Mucosa of rectum (tissue), 2 donors: Measurements from ENCODE around the gene OR5L2.

Experiments
- H3K27ac ChIP-seq, 2 donors: one replicate each; pipeline ENCODE4 v1.7.0; 2013; ENCODE audit warnings: inconsistent platforms in 2 of 2, low read depth in 2 of 2, low read length in 2 of 2
- H3K27me3 ChIP-seq, 2 donors: one replicate each; pipeline ENCODE4 v1.7.0; 2013; ENCODE audit warnings: low read length in 2 of 2; ENCODE audit not compliant: control insufficient read depth in 2 of 2, insufficient read depth in 2 of 2
- H3K36me3 ChIP-seq, 2 donors: one replicate each; pipeline ENCODE4 v1.7.0; 2013; ENCODE audit warnings: low read length in 2 of 2; ENCODE audit not compliant: control insufficient read depth in 2 of 2, insufficient read depth in 2 of 2
- H3K4me1 ChIP-seq, 2 donors: one replicate each; pipeline ENCODE4 v1.7.0; 2013; ENCODE audit warnings: low read length in 2 of 2, mild to moderate bottlenecking in 1 of 2; ENCODE audit not compliant: control insufficient read depth in 2 of 2, insufficient read depth in 2 of 2
- H3K4me3 ChIP-seq, 2 donors: one replicate each; pipeline ENCODE4 v1.7.0; 2013; ENCODE audit warnings: low read length in 2 of 2
- H3K9ac ChIP-seq, 2 donors: one replicate each; pipeline ENCODE4 v1.7.0; 2013; ENCODE audit warnings: low read length in 2 of 2, low read depth in 1 of 2, mild to moderate bottlenecking in 1 of 2
- H3K9me3 ChIP-seq, 2 donors: one replicate each; pipeline ENCODE4 v1.7.0; 2013; ENCODE audit warnings: low read length in 2 of 2; ENCODE audit not compliant: control insufficient read depth in 2 of 2
- donor health status: healthy.
- donor health status: Normal muscosa, but diverticular disease.

Gene OR5L2

DNA sequence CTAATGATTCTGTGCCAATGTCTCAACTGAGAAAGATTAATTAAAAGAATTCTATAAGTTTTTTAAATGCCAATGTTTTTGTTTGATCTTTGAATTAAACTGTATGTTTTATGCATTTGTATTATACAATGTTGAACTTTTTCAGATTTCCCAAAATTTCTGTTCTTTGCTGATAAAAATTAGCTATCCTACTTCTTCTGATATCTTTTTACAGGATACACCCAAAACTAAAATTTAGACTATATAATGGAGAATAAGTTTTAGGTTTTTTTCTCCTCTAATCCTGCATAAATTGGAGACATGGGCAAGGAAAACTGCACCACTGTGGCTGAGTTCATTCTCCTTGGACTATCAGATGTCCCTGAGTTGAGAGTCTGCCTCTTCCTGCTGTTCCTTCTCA lies at the start of gene OR5L2:
OR5L2 (plus strand) TSS at position 301 of the 400 bp plus-strand sequence; CDS start at position 301, 0 bp downstream.
- H3K36me3 ChIP-seq, result no peaks in the 10 kb centered on the region
- no peak within 1 kb of the TSS for H3K27ac ChIP-seq
- no peaks in the 10 kb centered on the region for H3K4me1 ChIP-seq
- no peak within 1 kb of the TSS for H3K9ac ChIP-seq
- no peaks in the 10 kb centered on the region for H3K27me3 ChIP-seq
- no peaks in the 10 kb centered on the region for H3K9me3 ChIP-seq
- H3K4me3 ChIP-seq, result no peak within 1 kb of the TSS

DNA sequence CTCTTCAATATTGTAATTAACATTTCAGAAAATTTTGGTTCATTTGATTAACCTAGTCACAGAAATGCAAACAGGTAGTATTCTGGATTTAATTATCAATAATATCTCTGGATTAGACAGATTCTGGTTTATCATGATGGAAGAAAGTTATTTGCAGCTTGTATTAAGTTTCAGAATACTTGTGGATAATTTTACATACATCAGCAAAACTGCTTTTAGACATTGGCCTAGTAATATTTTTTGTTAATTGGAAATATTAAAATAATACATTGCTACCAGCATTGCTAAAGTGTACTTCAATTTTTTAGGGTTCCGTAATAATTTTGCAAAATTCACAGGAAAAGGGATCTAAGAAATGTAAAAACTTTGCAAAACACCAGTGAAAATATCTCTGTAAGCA lies 35.4 kb upstream of the OR5L2 start:
- peaks cover 0 to 3% of the 10 kb centered on the region in 2 donors for H3K9me3 ChIP-seq
- H3K9ac ChIP-seq, result no peak overlapping the region
- H3K27me3 ChIP-seq, result no peaks in the 10 kb centered on the region

DNA sequence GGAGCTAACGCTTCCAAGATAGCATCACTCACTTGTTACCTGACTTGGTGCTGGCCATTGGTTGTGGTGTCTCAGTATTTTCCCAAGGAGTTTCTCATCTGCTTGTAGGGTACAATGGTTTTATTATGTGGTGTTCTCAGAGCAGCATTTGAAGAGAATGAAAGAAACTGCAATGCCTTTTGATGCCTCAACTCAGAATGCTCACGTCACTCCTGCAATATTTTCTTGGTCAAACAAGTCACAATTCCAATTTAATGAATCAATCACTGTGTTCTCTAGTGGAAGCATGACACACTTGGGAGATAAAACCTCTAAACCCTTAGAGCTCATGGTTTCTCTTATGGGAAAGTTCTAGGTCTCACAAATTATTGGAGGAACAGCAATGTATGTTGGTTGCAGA lies 33.7 kb upstream of the OR5L2 start:
- no peak overlapping the region for H3K9ac ChIP-seq

More for the DNA sequence above, 35.4 kb upstream of the OR5L2 start:
- Histone ChIP-seq H3K36me3 (no peaks in the 10 kb centered on the region), H3K4me1 (no peaks in the 10 kb centered on the region), H3K4me3 (no peak overlapping the region), H3K27ac (no peak overlapping the region)

DNA sequence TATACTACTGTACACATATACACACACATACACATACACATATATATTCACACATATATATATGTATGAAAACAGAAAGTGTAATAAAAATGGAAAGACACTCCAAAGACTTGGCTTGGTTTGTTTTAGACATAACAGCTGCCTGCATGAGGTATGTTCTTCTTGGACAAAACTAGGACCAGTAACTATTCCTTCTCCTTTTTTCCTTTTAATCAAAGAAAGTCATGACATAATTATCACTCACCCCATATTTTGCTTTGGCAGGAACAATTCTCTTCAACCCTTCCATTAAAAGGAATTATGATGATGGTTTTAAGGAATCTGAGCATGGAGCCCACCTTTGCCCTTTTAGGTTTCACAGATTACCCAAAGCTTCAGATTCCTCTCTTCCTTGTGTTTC lies 31.8 kb upstream of the OR5L2 start, which contains the start of gene OR5D14:
OR5D14 (plus strand) TSS at position 301 of the 400 bp plus-strand sequence; CDS start at position 301, 0 bp downstream.
- Histone ChIP-seq H3K27me3 (no peaks in the 10 kb centered on the region), H3K27ac (no peak within 1 kb of the TSS), H3K4me3 (no peak within 1 kb of the TSS)

More for the DNA sequence above, 33.7 kb upstream of the OR5L2 start:
- Histone ChIP-seq H3K36me3 (no peaks in the 10 kb centered on the region), H3K4me3 (no peak overlapping the region), H3K9me3 (peaks cover 0 to 3% of the 10 kb centered on the region in 2 donors), H3K4me1 (no peaks in the 10 kb centered on the region), H3K27me3 (no peaks in the 10 kb centered on the region), H3K27ac (no peak overlapping the region)

DNA sequence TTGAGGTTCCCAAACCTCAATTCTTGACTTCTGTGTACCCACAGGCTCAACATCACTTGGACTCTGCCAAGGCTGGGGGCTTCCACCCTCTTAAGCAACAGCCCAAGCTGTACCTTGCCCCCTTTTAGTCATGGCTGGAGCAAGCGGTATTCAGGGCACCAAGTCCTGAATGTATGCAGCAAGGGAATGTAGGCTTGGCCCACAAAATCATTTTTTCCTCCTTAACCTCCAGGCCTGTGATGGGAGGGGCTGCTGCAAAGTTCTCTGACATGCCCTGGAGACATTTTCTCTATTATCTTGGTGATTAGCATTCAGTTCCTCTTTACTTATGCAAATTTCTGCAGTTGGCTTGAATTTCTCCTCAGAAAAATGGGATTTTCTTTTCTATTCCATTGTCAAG lies 20.8 kb upstream of the OR5L2 start:
- Histone ChIP-seq H3K9me3 (peaks cover 0 to 3% of the 10 kb centered on the region in 2 donors), H3K27me3 (no peaks in the 10 kb centered on the region), H3K4me1 (no peaks in the 10 kb centered on the region), H3K36me3 (no peaks in the 10 kb centered on the region), H3K4me3 (no peak overlapping the region), H3K27ac (no peak overlapping the region), H3K9ac (no peak overlapping the region)

More for the DNA sequence above, 31.8 kb upstream of the OR5L2 start, which contains the start of gene OR5D14:
- H3K9me3 ChIP-seq, result peaks cover 0 to 3% of the 10 kb centered on the region in 2 donors
- H3K9ac ChIP-seq, result no peak within 1 kb of the TSS
- no peaks in the 10 kb centered on the region for H3K4me1 ChIP-seq
- no peaks in the 10 kb centered on the region for H3K36me3 ChIP-seq

DNA sequence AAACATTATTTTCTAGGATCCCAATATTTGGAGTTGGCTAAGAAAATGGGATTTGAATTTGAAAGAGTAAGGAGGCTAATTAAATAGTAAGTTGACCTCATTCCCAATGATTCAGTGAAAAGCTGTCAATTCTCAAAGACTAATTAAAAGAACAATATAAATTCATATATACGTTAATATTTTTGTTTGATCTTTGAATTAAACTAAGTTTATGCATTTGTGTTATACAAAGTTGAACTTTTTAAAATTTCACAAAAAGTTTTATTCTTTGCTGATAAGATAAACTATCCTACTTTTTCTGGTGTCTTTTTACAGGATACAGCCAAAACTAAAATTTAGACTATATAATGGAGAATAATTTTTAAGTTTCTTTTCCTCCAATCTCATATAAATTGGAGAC lies 16.0 kb upstream of the OR5L2 start, which contains the start of gene OR5L1:
OR5L1 (plus strand) TSS at position 301 of the 400 bp plus-strand sequence. CDS start 100 bp downstream, outside the sequence.
- H3K27me3 ChIP-seq, result no peaks in the 10 kb centered on the region
- peaks cover 0 to 3% of the 10 kb centered on the region in 2 donors for H3K9me3 ChIP-seq
- no peak within 1 kb of the TSS for H3K4me3 ChIP-seq
- no peak within 1 kb of the TSS for H3K27ac ChIP-seq
- H3K4me1 ChIP-seq, result no peaks in the 10 kb centered on the region
- H3K9ac ChIP-seq, result no peak within 1 kb of the TSS
- no peaks in the 10 kb centered on the region for H3K36me3 ChIP-seq

DNA sequence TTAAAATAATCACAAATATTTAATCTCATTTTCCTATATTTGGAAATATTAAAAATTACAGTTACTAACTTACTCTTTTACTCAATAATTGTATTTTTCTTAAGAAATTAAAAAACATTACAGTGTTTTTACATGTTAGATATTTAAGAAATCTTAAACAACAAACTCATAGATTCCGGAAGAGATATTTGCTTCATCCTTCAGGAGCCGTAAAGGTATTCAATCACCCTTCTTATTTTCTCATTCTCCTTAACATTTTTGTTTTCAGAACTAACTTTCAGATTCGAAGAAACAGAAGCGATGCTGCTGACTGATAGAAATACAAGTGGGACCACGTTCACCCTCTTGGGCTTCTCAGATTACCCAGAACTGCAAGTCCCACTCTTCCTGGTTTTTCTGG lies 7.7 kb upstream of the OR5L2 start, which contains the start of gene OR5D18:
OR5D18 (plus strand) TSS at position 301 of the 400 bp plus-strand sequence; CDS start at position 301, 0 bp downstream.
- no peak within 1 kb of the TSS for H3K4me3 ChIP-seq
- H3K27me3 ChIP-seq, result no peaks in the 10 kb centered on the region
- no peak within 1 kb of the TSS for H3K9ac ChIP-seq
- no peaks in the 10 kb centered on the region for H3K4me1 ChIP-seq
- no peaks in the 10 kb centered on the region for H3K36me3 ChIP-seq
- peaks cover 0 to 2% of the 10 kb centered on the region in 2 donors for H3K9me3 ChIP-seq
- H3K27ac ChIP-seq, result no peak within 1 kb of the TSS

DNA sequence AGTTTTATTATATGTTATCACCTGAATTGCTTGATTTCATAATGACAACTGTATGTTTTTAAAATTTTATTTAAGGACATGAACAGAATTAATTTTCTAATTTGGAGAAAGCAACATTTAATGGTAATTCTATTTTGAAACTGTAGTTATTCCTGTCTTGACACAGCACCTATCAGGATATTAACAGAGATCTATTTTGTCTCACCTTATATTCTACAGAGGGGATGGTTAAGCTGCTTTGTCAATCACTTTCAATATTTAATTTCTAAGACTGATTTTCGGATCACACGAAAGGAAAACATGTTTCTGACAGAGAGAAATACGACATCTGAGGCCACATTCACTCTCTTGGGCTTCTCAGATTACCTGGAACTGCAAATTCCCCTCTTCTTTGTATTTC lies 11.4 kb downstream of the OR5L2 start, which contains the start of gene OR5D16:
OR5D16 (plus strand) TSS at position 301 of the 400 bp plus-strand sequence; CDS start at position 301, 0 bp downstream.
- Histone ChIP-seq H3K36me3 (no peaks in the 10 kb centered on the region), H3K27me3 (no peaks in the 10 kb centered on the region)

DNA sequence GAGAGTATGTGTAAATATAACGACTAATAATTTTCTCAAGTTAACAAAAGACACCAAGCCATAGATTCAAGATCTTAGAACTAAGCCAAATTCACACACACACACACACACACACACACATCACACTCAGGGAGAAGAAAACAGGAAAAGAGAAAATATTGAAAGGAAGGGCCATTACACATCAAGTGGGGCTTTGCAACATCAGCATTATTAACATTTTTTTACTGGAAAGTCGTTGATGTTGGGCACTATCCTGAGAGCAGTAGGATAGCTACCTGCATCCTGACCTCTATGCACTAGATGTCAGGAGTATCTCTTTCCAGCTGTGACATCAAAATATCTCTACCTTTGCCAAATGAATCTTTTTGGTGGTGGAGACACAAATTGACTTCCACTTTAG lies 20.4 kb downstream of the OR5L2 start:
- H3K9ac ChIP-seq, result no peak overlapping the region
- no peaks in the 10 kb centered on the region for H3K9me3 ChIP-seq
- H3K27ac ChIP-seq, result no peak overlapping the region
- no peak overlapping the region for H3K4me3 ChIP-seq
- no peaks in the 10 kb centered on the region for H3K4me1 ChIP-seq
- no peaks in the 10 kb centered on the region for H3K36me3 ChIP-seq
- H3K27me3 ChIP-seq, result no peaks in the 10 kb centered on the region

More for the DNA sequence above, 11.4 kb downstream of the OR5L2 start, which contains the start of gene OR5D16:
- Histone ChIP-seq H3K27ac (no peak within 1 kb of the TSS), H3K9ac (no peak within 1 kb of the TSS), H3K9me3 (peaks cover 0 to 6% of the 10 kb centered on the region in 2 donors), H3K4me3 (no peak within 1 kb of the TSS), H3K4me1 (no peaks in the 10 kb centered on the region)

DNA sequence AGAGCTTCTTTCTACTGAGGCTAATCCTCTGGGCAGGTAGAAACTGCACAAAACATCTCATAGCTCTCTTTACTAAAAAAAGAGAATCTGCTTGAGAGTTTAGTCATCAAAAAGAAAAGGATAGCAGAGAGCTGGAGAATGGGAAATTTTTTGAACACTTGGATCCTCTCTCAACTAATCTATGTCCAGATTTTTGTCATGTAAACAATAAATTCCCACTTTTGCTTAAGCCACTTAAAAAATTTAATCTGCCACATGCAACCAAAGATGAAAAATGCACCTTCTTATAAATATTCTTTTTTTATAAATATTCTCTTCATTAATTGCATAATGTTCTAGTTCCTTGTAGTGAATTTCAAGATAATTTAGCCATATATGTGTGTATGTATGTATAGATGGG lies 22.0 kb downstream of the OR5L2 start:
- Histone ChIP-seq H3K27me3 (no peaks in the 10 kb centered on the region), H3K9me3 (no peaks in the 10 kb centered on the region), H3K36me3 (no peaks in the 10 kb centered on the region), H3K9ac (no peak overlapping the region), H3K27ac (no peak overlapping the region), H3K4me1 (no peaks in the 10 kb centered on the region), H3K4me3 (no peak overlapping the region)
